DMS 273 treated with DMSO at 0.1 percent for 48 hours (cell line): Measurements from ENCODE around the gene CASP1.

Experiments
- DNase-seq: peaks from one replicate; lab custom pipeline; 2025; lab: John Stamatoyannopoulos, UW

Gene CASP1

GRCh38 chr11:104984808-104985207 lies 50.1 kb downstream of the CASP1 start:
- DNase-seq: no peak

GRCh38 chr11:104979839-104980238 lies 55.1 kb downstream of the CASP1 start:
- DNase-seq: no peak
